ENCODE measurements around the gene ABHD12B. TPM values are rescaled to one million over a fixed set of nuclear protein-coding genes. Genes with fewer than 3 reads are reported as not detected.

Gene ABHD12B
- total and polyA plus RNA-seq, 2 of the 13 experiments (the other 11 are each of a cell fraction or from before 2014, with no cell fraction given): not detected

DNA sequence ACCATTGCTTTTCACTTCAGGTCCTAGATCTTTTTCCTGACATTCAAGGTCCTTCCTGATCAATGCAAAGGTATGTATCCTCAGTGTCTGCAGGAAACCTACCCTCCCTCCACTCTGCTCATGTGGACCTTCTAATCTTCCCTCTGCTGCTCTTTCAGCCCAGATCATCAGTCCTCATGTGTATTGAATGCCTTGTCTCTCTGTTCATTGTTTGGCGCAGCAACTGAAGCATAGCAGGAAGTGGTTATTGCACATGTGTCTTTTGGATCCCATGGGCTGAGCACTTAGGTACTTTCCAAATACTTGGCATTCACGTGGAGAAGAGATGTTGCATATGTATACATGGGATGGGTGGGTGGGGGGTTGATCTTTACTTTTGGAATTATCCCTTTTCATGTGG lies 36.6 kb upstream of the ABHD12B start:
- POLR2A ChIA-PET: no interaction called here
- FAIRE-seq: no peak
- H3K4me3 ChIP-seq (replicated peaks in 1 of 3; ENCODE audit: insufficient read depth in 1 of 3, low read depth in 2 of 3, low read length in 3 of 3): no peak overlapping the region; a peak in 1 of 6 replicates

DNA sequence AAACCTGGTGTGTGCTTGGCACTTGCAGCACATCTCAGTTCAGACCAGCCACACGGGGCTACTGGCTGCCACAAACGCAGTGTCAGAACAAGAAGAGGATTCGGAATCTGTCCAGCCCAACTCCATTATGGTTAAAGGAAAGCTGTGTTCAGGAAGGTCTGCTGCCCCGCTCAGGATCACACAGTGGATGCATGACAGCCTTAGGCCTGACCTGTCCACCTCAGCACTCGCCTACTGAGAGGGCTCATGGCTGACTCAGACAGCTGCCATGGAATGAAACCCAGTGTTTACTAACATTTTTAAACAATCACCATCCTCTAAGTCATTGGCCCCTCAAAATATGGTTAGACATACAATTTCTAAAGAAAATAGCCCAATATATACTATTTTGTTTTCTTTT lies 35.3 kb upstream of the ABHD12B start:
- Histone ChIP-seq H3K4me3 (replicated peaks in 1 of 3; ENCODE audit: insufficient read depth in 1 of 3, low read depth in 2 of 3, low read length in 3 of 3) (no peak overlapping the region; a peak in 1 of 6 replicates), H3K27ac (ENCODE audit: extremely low read length, insufficient read depth, low read length) (no peak overlapping the region), H3K4me2 (ENCODE audit: low read depth, low read length) (peak overlapping the region; percentile 46), H3K9me3 (ENCODE audit: low read length) (no peaks in the 10 kb centered on the region), H3K9ac (ENCODE audit: insufficient read depth, low read depth, low read length) (no peak overlapping the region), H4K20me1 (ENCODE audit: insufficient read depth, low read length) (no peaks in the 10 kb centered on the region), H3K27me3 (ENCODE audit: control insufficient read depth in 1 of 2, insufficient read depth in 2 of 2, low read length in 2 of 2) (peaks cover 0 to 15% of the 10 kb centered on the region in 2 experiments; a peak in 1 of 5 replicates), H2AFZ (ENCODE audit: low read length) (no peak overlapping the region), H3K4me1 (ENCODE audit: insufficient read depth, low read length) (peaks cover 84% of the 10 kb centered on the region), H3K79me2 (ENCODE audit: insufficient read depth, low read length) (no peaks in the 10 kb centered on the region), H3K36me3 (replicated peaks in 1 of 2; ENCODE audit: control insufficient read depth in 1 of 2, insufficient read depth in 2 of 2, low read length in 2 of 2) (no peaks in the 10 kb centered on the region)
- ATAC-seq (peak; percentile 69), DNase-seq (ENCODE audit: low spot score) (no peak), FAIRE-seq (no peak)
- BruUV-seq (replicated peaks): no TSS peak
- CTCF ChIA-PET (ENCODE audit: low intra/inter-chr PET ratio, low total read pairs): no interaction called here
- in situ Hi-C loops (cut with HindIII; ENCODE audit: extremely low pct_ligation_motif_present, low pct_unique_long_range_greater_than_20kb): no loop called here
- 0% methylated on average over 4 of the region's 5 CpGs for WGBS (ENCODE audit: low lambda C conversion rate)
- intact Hi-C loops (cut with micrococcal nuclease; ENCODE audit: unreplicated experiment): no loop called here
- POLR2A ChIA-PET: no interaction called here
- TF ChIP-seq HNRNPLL (IDR thresholded peaks at IDR 0.05; ENCODE audit: low read depth, low read length, poor library complexity, severe bottlenecking) (no peak), RARG (CRISPR knock-in tag; IDR thresholded peaks at IDR 0.05; ENCODE audit: low read depth) (no peak), TFE3 (CRISPR knock-in tag; IDR thresholded peaks at IDR 0.05) (no peak), HMG20A (CRISPR knock-in tag; IDR thresholded peaks at IDR 0.05; ENCODE audit: borderline replicate concordance) (peak; percentile 36; the same call in 1 of the 2 replicates), TEAD3 (CRISPR knock-in tag; optimal IDR thresholded peaks at IDR 0.05; ENCODE audit: borderline replicate concordance) (peak; percentile 40), ZNF513 (CRISPR knock-in tag; conservative IDR thresholded peaks at IDR 0.05) (no peak), HMG20B (CRISPR knock-in tag; conservative IDR thresholded peaks at IDR 0.05) (no peak), ZNF883 (CRISPR knock-in tag; IDR thresholded peaks at IDR 0.05; ENCODE audit: not compliant biosample characterization) (no peak), ESRRA (CRISPR knock-in tag; IDR thresholded peaks at IDR 0.05; ENCODE audit: low read depth) (no peak), STAT5B (CRISPR knock-in tag; IDR thresholded peaks at IDR 0.05) (no peak)

More for the DNA sequence above, 36.6 kb upstream of the ABHD12B start:
- Histone ChIP-seq H2AFZ (ENCODE audit: low read length) (no peak overlapping the region), H3K79me2 (ENCODE audit: insufficient read depth, low read length) (no peaks in the 10 kb centered on the region), H3K4me2 (ENCODE audit: low read depth, low read length) (peak overlapping the region; percentile 26), H3K9ac (ENCODE audit: insufficient read depth, low read depth, low read length) (no peak overlapping the region), H4K20me1 (ENCODE audit: insufficient read depth, low read length) (no peaks in the 10 kb centered on the region), H3K27ac (ENCODE audit: extremely low read length, insufficient read depth, low read length) (peak overlapping the region; percentile 15), H3K27me3 (ENCODE audit: control insufficient read depth in 1 of 2, insufficient read depth in 2 of 2, low read length in 2 of 2) (peaks cover 0 to 17% of the 10 kb centered on the region in 2 experiments; a peak in 1 of 5 replicates), H3K4me1 (ENCODE audit: insufficient read depth, low read length) (peaks cover 86% of the 10 kb centered on the region), H3K36me3 (replicated peaks in 1 of 2; ENCODE audit: control insufficient read depth in 1 of 2, insufficient read depth in 2 of 2, low read length in 2 of 2) (no peaks in the 10 kb centered on the region), H3K9me3 (ENCODE audit: low read length) (no peaks in the 10 kb centered on the region)
- 7% methylated on average over 2 of the region's 2 CpGs for WGBS (ENCODE audit: low lambda C conversion rate)
- ATAC-seq (0 out of 3 replicates have a peak, but pooled peaks have one; percentile 3), DNase-seq (ENCODE audit: low spot score) (peak; percentile 61)
- no TSS peak for BruUV-seq (replicated peaks)
- intact Hi-C loops (cut with micrococcal nuclease; ENCODE audit: unreplicated experiment): no loop called here
- TF ChIP-seq ZNF556 (CRISPR knock-in tag; IDR thresholded peaks at IDR 0.05; ENCODE audit: borderline replicate concordance) (0 out of 2 replicates have a peak, but pooled peaks have one; percentile 38), ETV5 (CRISPR knock-in tag; IDR thresholded peaks at IDR 0.05; ENCODE audit: borderline replicate concordance) (peak; percentile 28; the same call in 1 of the 2 replicates), ZNF383 (CRISPR knock-in tag; IDR thresholded peaks at IDR 0.05; ENCODE audit: borderline replicate concordance) (no peak), NFIB (CRISPR knock-in tag; IDR thresholded peaks at IDR 0.05; ENCODE audit: borderline replicate concordance) (no peak), ZMAT3 (CRISPR knock-in tag; conservative IDR thresholded peaks at IDR 0.05) (0 out of 2 replicates have a peak, but pooled peaks have one; percentile 36), ZNF292 (CRISPR knock-in tag; IDR thresholded peaks at IDR 0.05; ENCODE audit: borderline replicate concordance, low read depth) (peak; percentile 53; the same call in 1 of the 2 replicates), DPF2 (CRISPR knock-in tag; IDR thresholded peaks at IDR 0.05; ENCODE audit: borderline replicate concordance, low read depth) (0 out of 2 replicates have a peak, but pooled peaks have one; percentile 1), ZNF451 (CRISPR knock-in tag; IDR thresholded peaks at IDR 0.05) (no peak), ZNF616 (CRISPR knock-in tag; IDR thresholded peaks at IDR 0.05; ENCODE audit: low read depth) (no peak)
- TF ChIP-seq, protein P1, sequence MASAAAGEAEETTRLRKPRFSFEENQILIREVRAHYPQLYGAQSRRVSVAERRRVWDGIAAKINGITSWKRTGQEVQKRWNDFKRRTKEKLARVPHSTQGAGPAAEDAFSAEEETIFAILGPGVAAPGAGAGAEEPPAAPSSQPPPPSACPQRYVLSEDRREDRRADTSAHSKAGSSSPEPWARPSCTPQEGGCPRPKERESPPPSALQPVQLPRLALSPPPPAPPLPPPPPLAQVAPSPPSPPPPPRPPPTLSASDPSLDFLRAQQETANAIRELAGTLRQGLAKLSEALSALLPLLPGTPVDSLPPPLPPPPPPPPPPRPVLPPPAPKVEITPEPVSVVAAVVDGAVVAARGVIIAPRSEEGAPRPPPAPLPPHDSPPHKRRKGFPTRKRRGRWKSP (CRISPR knock-in tag; IDR thresholded peaks at IDR 0.05): no peak
- in situ Hi-C loops (cut with HindIII; ENCODE audit: extremely low pct_ligation_motif_present, low pct_unique_long_range_greater_than_20kb): no loop called here
- CTCF ChIA-PET (ENCODE audit: low intra/inter-chr PET ratio, low total read pairs): no interaction called here
